HG03066 (cell line): ENCODE measurements around the gene GSK3A.
A peak's percentile ranks its signal among the peaks of the same experiment; 100 is the strongest.

ENCODE experiments used
- ATAC-seq: cut with Tn5 transposase; IDR thresholded peaks from one replicate; pipeline ENCODE4 v1.9.1; 2021; ENCODE audit warnings: low read depth; ENCODE audit not compliant: unreplicated experiment

The GSK3A gene

GRCh38 chr19:42229301-42229854 lies 13.0 kb downstream of the GSK3A start:
- no peak for ATAC-seq

GRCh38 chr19:42228641-42229040 lies 13.8 kb downstream of the GSK3A start:
- ATAC-seq = no peak

- ATAC-seq = no peak
Observed at GRCh38 chr19:42226886-42227285, 15.5 kb downstream of the GSK3A start.

GRCh38 chr19:42225718-42226292 lies 16.6 kb downstream of the GSK3A start:
- no peak for ATAC-seq

GRCh38 chr19:42224940-42225717 lies 17.3 kb downstream of the GSK3A start:
- no peak for ATAC-seq

GRCh38 chr19:42220751-42221097 lies 21.7 kb downstream of the GSK3A start:
- ATAC-seq = no peak

- peak; percentile 70 for ATAC-seq
Observed at GRCh38 chr19:42219812-42220750, 22.3 kb downstream of the GSK3A start, which contains the start of gene ZNF526. TSS of gene ZNF526 (plus strand) at chr19:42220312. CDS start at chr19:42224404, 4,092 bp downstream.

GRCh38 chr19:42217520-42218437 lies 24.6 kb downstream of the GSK3A start, which contains the start of gene DEDD2:
TSS of gene DEDD2 (minus strand) at chr19:42217677. CDS start at chr19:42217007, 670 bp downstream.
- peak; percentile 60 for ATAC-seq

GRCh38 chr19:42216653-42217519 lies 25.5 kb downstream of the GSK3A start:
- ATAC-seq = peak; percentile 5

- no peak for ATAC-seq
Observed at GRCh38 chr19:42214810-42215485, 27.5 kb downstream of the GSK3A start.

- no peak for ATAC-seq
Observed at GRCh38 chr19:42212886-42213285, 29.5 kb downstream of the GSK3A start.

GRCh38 chr19:42208612-42209011 lies 33.8 kb downstream of the GSK3A start:
- no peak for ATAC-seq

- no peak for ATAC-seq
Observed at GRCh38 chr19:42207767-42208271, 34.6 kb downstream of the GSK3A start.

- no peak for ATAC-seq
Observed at GRCh38 chr19:42206871-42207755, 35.3 kb downstream of the GSK3A start.

- no peak for ATAC-seq
Observed at GRCh38 chr19:42204664-42205063, 37.7 kb downstream of the GSK3A start.

GRCh38 chr19:42203700-42204099 lies 38.7 kb downstream of the GSK3A start:
- ATAC-seq = no peak

- no peak for ATAC-seq
Observed at GRCh38 chr19:42202290-42202880, 40.0 kb downstream of the GSK3A start.
